Spinal cord (tissue), 10 donors: ENCODE measurements around the gene RAP2A. TPM values are rescaled to one million over a fixed set of nuclear protein-coding genes. Genes with fewer than 3 reads are reported as not detected.

Source experiments
- DNase-seq, 6 donors: peaks; one replicate each; pipeline versions ENCODE4 v3.0.0 to v3.0.0-alpha.2; 2013 to 2015; ENCODE audit warnings: low spot score in 6 of 6, low read depth in 4 of 6
- H3K27ac ChIP-seq: one replicate; pipeline ENCODE4 v1.5.1; 2013; ENCODE audit warnings: low read depth, low read length, control low read depth
- H3K27me3 ChIP-seq: one replicate; pipeline ENCODE4 v1.6.1; 2013; ENCODE audit warnings: low read length; ENCODE audit not compliant: control insufficient read depth, insufficient read depth
- H3K36me3 ChIP-seq: one replicate; pipeline ENCODE4 v1.6.1; 2013; ENCODE audit warnings: low read length; ENCODE audit not compliant: control insufficient read depth, insufficient read depth
- H3K4me1 ChIP-seq: one replicate; pipeline ENCODE4 v1.6.1; 2013; ENCODE audit warnings: low read length; ENCODE audit not compliant: control insufficient read depth, insufficient read depth
- H3K4me3 ChIP-seq: one replicate; pipeline ENCODE4 v1.5.1; 2013; ENCODE audit warnings: low read depth, low read length, control low read depth
- H3K9me3 ChIP-seq: one replicate; pipeline ENCODE4 v1.6.1; 2013; ENCODE audit warnings: low read length; ENCODE audit not compliant: control insufficient read depth, insufficient read depth
- WGBS: methylation state at CpG from one replicate; pipeline ENCODE4 v1.1.5; 2013; ENCODE audit warnings: missing lambda C conversion rate; ENCODE audit not compliant: insufficient coverage; 5-methylcytosine and 5-hydroxymethylcytosine counted together
- polyA plus RNA-seq, 2 donors: library from polyadenylated mRNA; unstranded; fragments of 120-200 nt; gene quantifications; one replicate each; pipeline ENCODE4 v1.2.1, GENCODE V29; 2013; ENCODE audit not compliant: insufficient read length in 2 of 2
- total RNA-seq, 2 donors: library from RNA; depleted of rRNA in 1 of 2; stranded (reverse); fragments of 120-200 nt in 1 of 2; fragments of >200 nt in 1 of 2; gene quantifications; one replicate each; pipeline versions ENCODE4 v1.2.3 to v1.2.4, GENCODE V29; 2013 to 2014
- donor health status: healthy.

RAP2A gene
- total and polyA plus RNA-seq, 4 donors, result 83.9 to 248 (median 150) TPM

DNA sequence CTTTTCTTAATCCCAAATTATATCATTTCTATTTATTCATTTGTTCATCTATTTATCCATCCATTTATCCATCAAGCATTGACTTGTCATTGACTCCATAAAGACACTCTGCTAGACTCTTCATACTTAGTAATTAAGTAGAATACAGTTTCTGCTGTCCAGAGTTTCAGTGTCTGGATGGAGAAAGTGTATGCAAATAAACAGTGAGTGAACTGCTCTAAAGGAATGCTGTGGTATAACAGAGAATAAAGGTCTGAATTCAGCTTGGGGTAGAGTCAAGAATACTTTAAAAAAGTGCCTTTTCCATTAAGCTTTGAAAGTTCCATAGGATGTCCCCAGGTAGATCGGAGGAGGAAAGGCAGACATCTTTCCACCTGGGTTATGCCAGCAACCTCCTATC, 51.4 kb downstream of the RAP2A start:
- H3K9me3 ChIP-seq, result no peaks in the 10 kb centered on the region
- no peaks in the 10 kb centered on the region for H3K27me3 ChIP-seq
- H3K4me3 ChIP-seq, result no peak overlapping the region
- H3K36me3 ChIP-seq, result no peaks in the 10 kb centered on the region
- WGBS, result 100% methylated on average over 1 of the region's 1 CpG
- no peaks in the 10 kb centered on the region for H3K4me1 ChIP-seq
- H3K27ac ChIP-seq, result no peak overlapping the region
- no peak for DNase-seq

DNA sequence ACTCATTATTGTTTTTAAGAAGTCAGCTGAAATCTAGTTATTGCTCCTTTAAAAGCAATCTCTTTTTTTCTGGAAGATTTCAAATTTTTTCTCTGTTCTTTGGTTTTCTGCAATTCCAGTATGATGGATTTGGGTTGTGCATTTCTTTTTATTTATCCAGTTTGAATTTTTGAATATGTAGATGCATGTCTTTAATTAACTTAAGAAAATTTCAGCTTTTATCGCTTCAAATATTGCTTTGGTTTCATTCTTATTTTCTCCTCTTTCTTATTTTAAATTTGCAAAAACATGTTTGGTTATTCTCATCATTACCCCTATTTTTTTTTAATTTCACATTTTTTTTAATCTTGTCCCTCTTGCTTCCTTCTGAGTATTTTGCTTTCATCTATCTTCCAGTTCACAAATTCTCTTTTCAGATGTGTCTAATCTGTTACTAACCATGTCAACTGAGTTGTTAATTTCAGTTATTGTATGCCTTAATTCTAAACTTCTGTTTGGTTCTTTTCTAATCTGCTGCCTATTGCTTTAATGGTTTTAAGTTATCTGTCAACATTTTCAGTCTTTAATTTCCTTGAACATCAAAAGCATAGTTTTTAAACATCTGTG, 56.8 kb downstream of the RAP2A start:
- H3K9me3 ChIP-seq, result no peaks in the 10 kb centered on the region
- no peak for DNase-seq
- no peak overlapping the region for H3K27ac ChIP-seq
- no peaks in the 10 kb centered on the region for H3K27me3 ChIP-seq
- WGBS, result no CpG with 5 or more reads among the region's 1 CpG
- H3K4me3 ChIP-seq, result no peak overlapping the region
- no peaks in the 10 kb centered on the region for H3K36me3 ChIP-seq
- no peaks in the 10 kb centered on the region for H3K4me1 ChIP-seq

DNA sequence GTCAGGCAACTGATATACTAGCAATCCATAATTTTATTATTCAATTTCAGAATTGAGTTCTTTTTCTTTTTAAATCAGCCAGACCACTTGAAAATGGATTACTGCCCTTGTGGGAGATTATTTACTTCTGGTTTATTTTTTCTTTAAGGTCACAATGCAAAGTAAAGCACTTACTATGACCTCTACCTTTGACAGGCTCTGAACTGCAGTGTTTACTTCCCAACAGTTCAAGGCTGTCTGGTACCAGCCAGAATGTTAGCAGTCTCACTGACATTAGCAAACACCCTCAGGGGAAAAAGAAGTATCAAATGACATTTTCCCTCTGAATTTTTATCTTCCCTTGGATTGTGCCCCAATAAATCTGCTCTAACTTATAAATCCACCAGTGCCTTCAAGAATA, 57.5 kb downstream of the RAP2A start:
- Histone ChIP-seq H3K27ac (no peak overlapping the region), H3K36me3 (no peaks in the 10 kb centered on the region), H3K9me3 (no peaks in the 10 kb centered on the region), H3K4me3 (no peak overlapping the region), H3K4me1 (no peaks in the 10 kb centered on the region), H3K27me3 (no peaks in the 10 kb centered on the region)
- no peak for DNase-seq

DNA sequence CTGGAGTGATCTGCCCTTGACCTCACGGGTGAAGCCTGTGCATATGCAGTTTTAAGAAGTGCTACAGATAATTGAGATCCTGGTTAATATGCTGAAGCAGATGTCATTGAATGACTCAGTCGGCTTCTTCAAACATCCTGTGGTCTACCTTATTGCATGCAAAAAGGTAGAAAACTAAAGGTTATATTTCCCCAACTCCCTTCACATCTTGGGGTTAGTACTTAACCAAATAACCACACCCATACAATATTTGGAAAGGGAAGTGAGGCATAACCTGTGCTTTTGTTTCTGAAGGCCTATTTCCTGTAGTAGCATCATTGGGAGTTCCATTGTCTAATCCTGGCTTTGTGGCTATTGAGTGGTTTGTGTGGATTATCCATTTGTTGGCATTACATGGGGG, 58.3 kb downstream of the RAP2A start:
- H3K9me3 ChIP-seq, result no peaks in the 10 kb centered on the region
- H3K4me3 ChIP-seq, result no peak overlapping the region
- H3K27me3 ChIP-seq, result no peaks in the 10 kb centered on the region
- WGBS, result 100% methylated on average over 1 of the region's 2 CpGs
- no peaks in the 10 kb centered on the region for H3K4me1 ChIP-seq
- no peak overlapping the region for H3K27ac ChIP-seq
- no peak for DNase-seq
- H3K36me3 ChIP-seq, result no peaks in the 10 kb centered on the region

DNA sequence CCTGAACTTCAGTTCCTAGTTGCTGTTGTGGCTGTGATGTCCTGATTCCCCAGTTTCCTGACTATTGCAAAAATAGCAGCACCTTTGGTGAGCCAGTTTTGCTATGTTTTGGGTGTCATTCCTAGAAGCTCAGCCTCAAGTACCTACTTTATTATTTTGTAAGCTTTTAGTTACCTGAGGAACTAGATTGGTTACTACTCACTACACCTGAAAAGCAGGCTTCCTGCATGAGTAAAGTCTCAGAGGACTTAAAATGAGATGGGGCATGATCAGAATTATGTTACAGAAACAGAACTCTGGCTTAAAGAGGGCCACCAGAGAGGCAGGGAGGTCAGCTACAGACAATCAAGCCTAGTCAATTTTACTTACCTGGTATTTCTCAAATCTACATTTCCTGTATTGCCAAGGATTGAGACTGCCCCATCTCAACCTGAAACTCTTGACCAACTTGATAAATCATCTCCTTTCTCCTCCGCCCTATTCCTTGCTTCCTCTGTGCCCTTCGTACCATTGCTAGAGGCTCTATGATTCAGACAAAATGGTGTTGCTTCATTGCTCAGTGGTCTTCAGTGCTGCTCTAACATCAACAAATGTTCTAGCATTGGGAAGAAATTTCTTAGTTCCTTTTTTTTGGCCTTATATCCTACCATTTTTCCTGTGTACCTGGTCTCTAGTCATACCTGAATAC, 58.9 kb downstream of the RAP2A start:
- Histone ChIP-seq H3K27me3 (no peaks in the 10 kb centered on the region), H3K36me3 (no peaks in the 10 kb centered on the region), H3K27ac (no peak overlapping the region), H3K4me1 (no peaks in the 10 kb centered on the region), H3K9me3 (no peaks in the 10 kb centered on the region), H3K4me3 (no peak overlapping the region)
- 100% methylated on average over 1 of the region's 2 CpGs for WGBS
- no peak for DNase-seq

DNA sequence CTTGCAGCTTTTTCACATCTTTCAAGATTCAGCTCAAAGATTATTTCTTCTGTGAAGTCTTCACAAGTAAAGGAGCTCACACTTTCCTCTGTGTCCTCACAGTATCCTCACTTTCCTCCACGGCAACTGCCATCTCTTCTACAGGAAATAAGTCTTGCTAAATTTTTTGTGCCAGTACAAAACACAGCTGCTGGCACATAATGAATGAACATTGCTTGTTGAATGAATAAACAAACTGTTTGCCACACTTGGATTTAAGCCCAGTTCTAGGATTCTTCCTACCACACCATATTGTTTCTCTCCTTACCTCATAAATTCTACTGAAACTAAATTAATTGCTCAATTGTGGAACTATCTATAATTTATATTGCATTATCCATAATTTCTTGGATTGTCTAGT, 59.5 kb downstream of the RAP2A start:
- H3K4me3 ChIP-seq, result no peak overlapping the region
- no peaks in the 10 kb centered on the region for H3K4me1 ChIP-seq
- WGBS, result 40% methylated on average over 1 of the region's 1 CpG
- H3K27me3 ChIP-seq, result no peaks in the 10 kb centered on the region
- no peak overlapping the region for H3K27ac ChIP-seq
- H3K36me3 ChIP-seq, result no peaks in the 10 kb centered on the region
- no peaks in the 10 kb centered on the region for H3K9me3 ChIP-seq
- DNase-seq, result peak in 2 of 6 donors; percentile 13 to 51

DNA sequence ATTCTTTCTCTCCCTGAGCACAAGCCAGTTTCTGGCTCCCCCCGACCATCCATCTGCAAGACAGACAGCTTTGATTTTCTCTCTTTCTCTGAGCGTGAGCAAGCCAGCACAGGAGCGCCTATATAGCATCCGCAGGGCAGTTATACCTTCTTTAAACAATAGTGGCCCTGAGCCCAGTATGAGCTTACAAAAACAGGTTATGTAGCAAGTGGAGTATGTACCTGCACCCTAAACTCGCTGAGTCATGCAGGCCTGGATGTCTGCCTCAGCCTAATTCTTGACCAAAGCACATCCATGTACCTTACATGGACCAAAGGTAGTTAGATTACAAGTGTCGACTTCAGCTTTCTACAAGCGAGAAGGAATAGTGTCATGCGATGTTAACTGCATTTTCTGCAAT, 61.7 kb downstream of the RAP2A start:
- no peaks in the 10 kb centered on the region for H3K9me3 ChIP-seq
- H3K4me1 ChIP-seq, result no peaks in the 10 kb centered on the region
- no peaks in the 10 kb centered on the region for H3K36me3 ChIP-seq
- DNase-seq, result no peak
- no peak overlapping the region for H3K27ac ChIP-seq
- no peak overlapping the region for H3K4me3 ChIP-seq
- 81% methylated on average over 4 of the region's 8 CpGs for WGBS
- H3K27me3 ChIP-seq, result no peaks in the 10 kb centered on the region

DNA sequence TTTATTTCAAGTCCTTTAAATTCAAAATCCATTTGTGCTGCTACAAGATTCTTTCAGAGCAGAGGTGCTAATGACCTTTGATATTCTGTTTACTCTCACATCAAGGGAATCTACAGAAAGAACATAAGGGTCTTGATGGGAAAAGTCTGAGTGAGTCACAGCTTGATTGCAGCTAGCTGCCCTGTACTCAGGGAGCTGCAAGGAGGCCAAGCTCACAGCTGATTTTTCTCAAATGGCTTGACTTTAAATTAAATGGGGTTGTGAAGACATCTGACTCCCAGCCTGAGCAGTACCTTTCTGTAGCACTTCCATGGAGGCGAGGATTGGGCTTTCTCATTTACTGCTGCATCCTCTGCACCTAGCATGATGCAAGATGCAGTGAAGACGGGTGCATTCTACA, 62.5 kb downstream of the RAP2A start:
- no CpG with 5 or more reads among the region's 2 CpGs for WGBS

DNA sequence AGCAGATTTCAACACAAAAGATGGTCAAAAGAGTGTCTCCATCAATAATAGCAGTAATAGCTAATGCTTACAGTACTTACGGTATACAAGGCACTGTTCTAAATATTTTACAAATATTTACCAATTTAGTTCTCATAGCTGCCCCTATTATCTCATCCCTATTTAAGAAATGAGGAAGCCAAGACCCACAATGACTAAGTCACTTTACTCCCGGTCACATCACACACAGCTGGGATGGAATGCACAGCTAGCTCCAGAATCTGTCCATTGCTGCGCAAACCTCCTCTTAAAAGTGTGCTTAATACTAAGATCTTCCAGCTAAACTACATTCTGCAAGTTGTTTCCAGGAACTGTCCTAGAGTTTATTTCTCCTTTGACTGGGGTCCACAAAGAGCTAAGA, 63.4 kb downstream of the RAP2A start:
- 97% methylated on average over 3 of the region's 3 CpGs for WGBS
- Histone ChIP-seq H3K9me3 (no peaks in the 10 kb centered on the region), H3K27ac (no peak overlapping the region), H3K36me3 (no peaks in the 10 kb centered on the region), H3K4me3 (no peak overlapping the region), H3K27me3 (no peaks in the 10 kb centered on the region), H3K4me1 (no peaks in the 10 kb centered on the region)
- DNase-seq, result no peak

More for the DNA sequence above, 62.5 kb downstream of the RAP2A start:
- Histone ChIP-seq H3K4me3 (no peak overlapping the region), H3K4me1 (no peaks in the 10 kb centered on the region), H3K27ac (no peak overlapping the region), H3K36me3 (no peaks in the 10 kb centered on the region), H3K27me3 (no peaks in the 10 kb centered on the region), H3K9me3 (no peaks in the 10 kb centered on the region)
- DNase-seq, result no peak

DNA sequence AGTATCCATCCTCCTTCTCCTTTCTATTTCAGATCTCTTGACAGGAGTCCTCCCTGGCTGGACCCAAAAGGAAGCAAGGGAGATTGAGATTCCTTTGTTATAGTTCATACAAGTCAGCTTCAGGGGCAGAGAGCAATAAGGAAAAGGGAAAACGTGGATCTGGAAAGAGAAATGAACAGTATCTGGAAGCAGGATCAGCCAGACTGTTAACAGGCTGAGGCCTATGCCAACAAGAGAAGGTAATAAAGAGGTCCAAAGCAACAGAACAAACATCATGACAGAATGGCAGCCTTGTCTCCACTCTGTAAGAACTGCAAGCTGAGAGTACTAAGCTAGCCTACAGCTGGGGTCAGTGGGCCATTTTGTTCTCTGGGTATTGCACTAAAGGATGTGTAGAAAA, 64.5 kb downstream of the RAP2A start:
- WGBS, result 92% methylated on average over 1 of the region's 1 CpG
- Histone ChIP-seq H3K4me3 (no peak overlapping the region), H3K27me3 (no peaks in the 10 kb centered on the region), H3K9me3 (no peaks in the 10 kb centered on the region), H3K27ac (no peak overlapping the region), H3K36me3 (no peaks in the 10 kb centered on the region), H3K4me1 (no peaks in the 10 kb centered on the region)
- no peak for DNase-seq
